DMS153 (cell line): Measurements from ENCODE around the gene ZNF692.
A peak's percentile ranks its signal among the peaks of the same experiment; 100 is the strongest.
"Not testable (repeated sequence)": the region's sequence is repeated elsewhere in the genome, so short reads cannot be mapped to it uniquely, and the experiment has no call there.

Experiments used
- DNase-seq: peaks from one replicate; lab custom pipeline; 2025; lab: John Stamatoyannopoulos, UW

ZNF692 gene

DNA sequence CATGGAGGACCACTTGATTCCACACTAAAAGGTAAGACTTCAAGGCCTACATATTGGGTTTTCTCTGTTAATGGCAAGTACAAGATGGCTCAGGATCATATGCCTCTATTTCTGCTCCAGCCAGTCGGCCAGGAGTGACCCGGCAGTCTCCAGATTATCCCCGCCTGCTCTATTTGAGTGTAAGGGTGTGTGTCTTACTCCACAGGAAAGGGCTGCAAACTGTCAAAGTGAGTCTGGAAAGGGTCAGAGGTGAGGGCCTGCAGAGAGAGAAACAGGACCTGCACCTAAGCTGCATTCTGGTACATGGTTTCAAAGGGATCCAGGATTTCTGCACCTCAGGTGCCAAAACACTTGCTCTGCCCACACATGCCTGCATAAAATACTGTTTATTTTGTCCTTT lies 9.2 kb downstream of the ZNF692 start:
- no peak for DNase-seq

GRCh38 chr1:248849152-248849551 lies 9.7 kb downstream of the ZNF692 start:
- no peak for DNase-seq

GRCh38 chr1:248848602-248849001 lies 10.3 kb downstream of the ZNF692 start:
- no peak for DNase-seq

- DNase-seq = no peak
Observed at GRCh38 chr1:248847956-248848561, 10.8 kb downstream of the ZNF692 start.

DNA sequence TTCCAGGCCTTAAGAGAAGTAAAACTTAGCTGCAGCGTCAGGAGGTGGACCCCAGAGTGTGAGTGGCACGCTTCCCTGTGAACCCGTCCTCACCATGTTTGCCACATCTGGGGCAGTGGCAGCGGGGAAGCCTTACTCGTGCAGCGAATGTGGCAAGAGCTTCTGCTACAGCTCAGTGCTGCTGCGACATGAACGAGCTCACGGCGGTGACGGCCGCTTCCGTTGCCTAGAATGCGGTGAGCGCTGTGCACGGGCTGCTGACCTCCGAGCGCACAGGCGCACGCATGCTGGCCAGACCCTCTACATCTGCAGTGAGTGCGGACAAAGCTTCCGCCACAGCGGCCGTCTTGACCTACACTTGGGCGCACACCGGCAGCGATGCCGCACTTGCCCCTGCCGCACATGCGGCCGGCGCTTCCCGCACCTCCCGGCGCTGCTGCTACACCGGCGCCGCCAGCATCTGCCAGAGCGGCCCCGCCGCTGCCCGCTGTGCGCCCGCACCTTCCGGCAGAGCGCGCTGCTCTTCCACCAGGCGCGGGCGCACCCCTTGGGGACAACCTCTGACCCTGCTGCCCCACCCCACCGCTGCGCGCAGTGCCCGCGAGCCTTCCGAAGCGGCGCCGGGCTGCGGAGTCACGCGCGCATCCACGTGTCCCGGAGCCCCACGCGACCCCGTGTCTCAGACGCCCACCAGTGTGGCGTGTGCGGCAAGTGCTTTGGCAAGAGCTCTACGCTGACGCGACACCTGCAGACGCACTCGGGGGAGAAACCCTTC lies 11.5 kb downstream of the ZNF692 start:
- DNase-seq = no peak

DNA sequence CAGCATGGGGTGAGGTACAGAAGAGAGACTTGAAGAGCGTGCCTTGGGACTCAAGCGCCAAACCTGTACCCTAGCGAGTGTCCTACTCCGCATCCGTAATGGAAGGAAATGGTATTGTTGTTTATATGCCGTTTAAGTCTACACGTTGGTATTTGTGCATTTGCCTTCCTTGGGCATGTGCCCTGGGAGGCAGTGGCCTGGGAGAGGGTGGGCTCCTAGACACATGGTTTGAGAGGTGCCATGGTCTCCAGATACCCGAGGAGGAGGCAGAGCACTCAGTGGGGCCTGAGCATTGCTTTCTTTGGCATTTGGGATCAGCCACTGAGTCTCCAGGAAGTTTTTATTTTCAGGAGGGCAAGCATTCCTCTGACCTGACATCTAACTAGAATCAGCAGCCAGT lies 14.4 kb downstream of the ZNF692 start:
- no peak for DNase-seq

- no peak for DNase-seq
Observed at GRCh38 chr1:248843687-248844086, 15.2 kb downstream of the ZNF692 start.

DNA sequence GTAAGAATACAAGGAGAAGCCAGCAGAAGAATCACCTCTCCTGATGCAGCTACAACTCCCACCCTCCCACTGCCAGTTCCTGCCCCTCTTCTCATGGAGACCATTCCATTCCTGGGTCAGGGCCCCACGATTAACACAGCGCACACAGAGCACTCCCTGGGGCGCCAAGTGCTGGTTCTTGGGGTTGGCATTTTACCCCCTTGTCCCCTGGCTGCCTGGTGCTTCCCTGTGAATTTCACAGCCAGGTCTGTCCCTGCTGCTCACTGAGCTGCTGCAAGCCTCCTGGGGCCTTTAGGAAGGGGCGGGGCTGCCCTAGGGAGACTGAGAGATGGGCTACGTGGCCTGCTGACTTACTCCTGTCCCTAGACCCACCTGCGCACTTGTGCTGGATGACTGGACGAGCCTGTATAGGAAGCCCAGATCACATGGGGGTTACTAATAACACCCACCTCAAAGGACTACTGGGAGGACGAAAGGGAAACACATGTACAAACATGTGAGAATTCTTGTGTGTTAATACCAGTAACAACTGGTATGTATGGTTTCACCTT lies 16.0 kb downstream of the ZNF692 start:
- no peak for DNase-seq

- DNase-seq = no peak
Observed at GRCh38 chr1:248841702-248842395, 17.0 kb downstream of the ZNF692 start.

DNA sequence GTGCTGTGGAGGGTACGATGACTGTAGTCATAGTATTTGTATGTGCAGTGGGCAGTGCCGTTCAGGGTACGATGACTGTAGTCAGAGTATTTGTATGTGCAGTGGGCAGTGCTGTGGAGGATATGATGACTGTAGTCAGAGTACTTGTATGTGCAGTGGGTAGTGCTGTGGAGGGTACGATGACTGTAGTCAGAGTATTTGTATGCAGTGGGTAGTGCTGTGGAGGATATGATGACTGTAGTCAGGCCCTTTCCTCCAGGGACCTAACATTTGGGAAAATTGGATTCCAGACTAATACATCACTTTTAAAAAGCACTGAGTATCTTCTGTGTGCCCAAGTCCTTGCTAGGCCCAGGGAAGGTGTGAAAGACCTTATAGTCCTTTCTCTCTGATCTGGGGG lies 17.9 kb downstream of the ZNF692 start:
- DNase-seq = no peak

GRCh38 chr1:248839168-248839555 lies 19.7 kb downstream of the ZNF692 start:
- no peak for DNase-seq

DNA sequence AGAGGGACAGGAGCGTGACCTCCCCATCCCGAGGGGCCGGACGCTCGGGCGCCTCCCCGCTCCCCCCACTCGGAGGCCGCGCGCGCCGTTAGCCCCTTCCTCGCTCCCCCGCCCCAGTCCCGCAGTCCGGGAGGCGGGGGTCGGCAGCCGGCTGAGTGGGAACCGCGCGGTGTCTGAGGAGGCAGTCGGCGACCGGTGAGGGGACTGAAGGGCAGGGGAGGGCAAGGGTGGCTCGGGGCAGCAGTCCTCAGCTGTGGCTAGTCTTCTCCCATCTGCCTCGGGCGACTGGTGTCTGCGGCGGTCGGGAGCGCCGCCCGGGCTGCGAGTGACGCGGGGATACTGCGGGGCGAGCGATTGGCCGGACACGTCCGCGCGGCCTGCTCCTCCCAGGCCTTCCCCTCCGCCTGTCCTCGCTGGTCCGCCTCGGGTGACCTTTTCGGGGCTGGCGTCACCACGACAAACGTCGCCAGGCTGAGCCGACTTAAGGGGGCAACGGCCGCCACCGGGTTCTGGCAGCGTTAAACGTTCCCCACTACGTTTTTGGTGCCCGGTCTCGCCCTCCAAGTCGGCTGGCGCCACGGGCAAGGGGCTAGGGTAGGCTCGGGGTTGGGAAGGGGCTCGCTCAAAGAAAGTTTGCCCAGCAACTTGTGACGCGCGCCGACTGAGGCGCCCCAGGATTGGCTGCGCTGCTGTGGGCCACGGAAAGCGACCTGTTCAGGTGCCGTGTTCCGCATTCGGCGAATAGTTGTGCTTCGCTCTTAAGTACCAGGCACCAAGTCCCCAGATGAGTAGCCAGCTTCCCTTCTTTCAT lies 20.3 kb downstream of the ZNF692 start:
- peak; percentile 86 for DNase-seq

DNA sequence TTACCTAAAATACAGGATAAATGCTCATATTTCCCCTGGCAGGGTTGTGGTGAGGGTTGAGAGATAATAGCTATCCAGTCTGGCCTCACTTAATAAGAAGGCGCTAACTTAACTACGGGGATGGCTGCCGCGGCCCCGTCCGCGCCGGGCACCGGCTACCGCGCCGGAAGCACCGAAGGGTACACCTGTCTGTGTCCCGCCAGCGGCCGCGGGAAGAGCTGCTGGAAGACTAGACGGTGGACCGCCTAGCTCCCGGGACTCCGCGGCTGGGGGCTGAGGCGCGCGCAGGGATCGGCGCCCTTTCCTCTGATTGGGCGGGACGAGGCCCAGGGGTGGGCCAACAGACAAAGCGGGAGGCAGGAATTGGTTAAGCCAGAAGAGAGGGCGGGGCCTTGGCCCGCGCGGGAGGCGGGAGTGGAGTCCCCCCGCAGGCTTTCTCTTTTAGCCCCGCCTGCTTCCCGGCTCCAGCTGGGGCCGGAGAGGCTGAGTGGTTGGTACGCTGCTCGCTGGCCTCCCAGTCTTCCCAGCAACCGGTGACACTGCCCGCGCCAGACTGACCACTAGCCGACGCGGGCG lies 21.0 kb downstream of the ZNF692 start, which contains the start of gene ZNF672:
TSS of gene ZNF672 (plus strand) at position 444 of the 576 bp plus-strand sequence. CDS start 9,051 bp downstream, outside the sequence.
- DNase-seq = peak; percentile 100

DNA sequence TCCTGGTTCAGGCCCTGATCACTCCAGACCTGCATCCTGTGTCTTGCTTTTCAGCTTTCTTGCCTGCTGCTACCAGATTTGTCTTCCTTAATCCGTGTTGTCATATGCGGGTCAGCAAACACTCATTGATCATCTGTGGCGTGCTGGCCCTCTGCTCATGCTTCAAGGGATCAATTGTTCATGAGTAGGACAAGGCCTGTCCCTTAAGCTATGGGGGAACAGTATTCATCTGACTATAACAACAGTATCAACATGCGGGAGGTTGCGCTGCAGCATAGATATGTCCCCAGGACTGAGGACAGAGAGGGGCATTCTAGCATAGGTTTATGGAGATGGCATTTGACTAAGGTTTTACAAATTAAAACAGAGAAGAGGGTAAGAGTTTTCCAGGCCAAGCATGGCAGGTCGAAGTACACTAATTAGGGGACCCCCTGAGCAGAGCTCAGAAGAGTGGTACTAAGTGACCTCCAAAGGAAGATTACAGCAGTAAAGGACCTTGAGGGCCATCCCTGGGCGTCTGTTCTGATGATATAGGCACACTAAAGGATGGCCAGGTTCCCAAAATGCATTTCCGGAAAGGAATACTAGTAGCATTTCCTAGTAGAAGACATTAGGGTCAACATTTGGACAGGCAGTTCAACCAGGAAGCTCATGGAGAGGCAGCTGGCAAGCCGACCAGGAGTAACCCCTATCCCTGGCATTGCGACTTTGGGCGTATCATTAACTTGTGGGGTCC lies 21.7 kb downstream of the ZNF692 start:
- peak; percentile 53 for DNase-seq

GRCh38 chr1:248834343-248834940 lies 24.4 kb downstream of the ZNF692 start:
- DNase-seq = no peak

DNA sequence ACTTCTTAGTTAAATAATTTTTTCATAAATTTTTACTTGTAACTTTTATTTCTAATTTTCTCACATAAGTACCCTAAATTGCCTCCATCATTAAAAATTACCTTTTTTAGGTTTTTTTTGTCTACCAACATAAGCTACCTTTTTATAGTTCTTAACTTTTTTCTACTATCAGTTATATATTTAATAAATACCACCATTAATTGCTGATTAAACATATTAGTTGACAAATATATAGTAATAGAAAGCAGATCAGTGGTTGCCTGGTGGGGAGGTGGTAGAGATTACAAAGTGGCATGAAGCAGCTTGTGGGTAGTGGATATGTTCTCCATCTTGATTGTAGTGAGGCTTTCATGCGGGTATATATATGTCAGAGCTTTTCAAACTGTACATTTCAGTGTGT lies 27.0 kb downstream of the ZNF692 start:
- no peak for DNase-seq

DNA sequence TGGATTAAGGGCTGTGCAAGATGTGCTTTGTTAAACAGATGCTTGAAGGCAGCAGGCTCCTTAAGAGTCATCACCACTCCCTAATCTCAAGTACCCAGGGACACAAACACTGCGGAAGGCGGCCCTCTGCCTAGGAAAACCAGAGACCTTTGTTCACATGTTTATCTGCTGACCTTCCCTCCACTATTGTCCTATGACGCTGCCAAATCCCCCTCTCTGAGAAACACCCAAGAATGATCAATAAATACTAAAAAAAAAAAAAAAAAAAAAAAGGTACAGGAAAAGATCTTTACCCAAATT lies 28.2 kb downstream of the ZNF692 start:
- DNase-seq = not testable (repeated sequence)

DNA sequence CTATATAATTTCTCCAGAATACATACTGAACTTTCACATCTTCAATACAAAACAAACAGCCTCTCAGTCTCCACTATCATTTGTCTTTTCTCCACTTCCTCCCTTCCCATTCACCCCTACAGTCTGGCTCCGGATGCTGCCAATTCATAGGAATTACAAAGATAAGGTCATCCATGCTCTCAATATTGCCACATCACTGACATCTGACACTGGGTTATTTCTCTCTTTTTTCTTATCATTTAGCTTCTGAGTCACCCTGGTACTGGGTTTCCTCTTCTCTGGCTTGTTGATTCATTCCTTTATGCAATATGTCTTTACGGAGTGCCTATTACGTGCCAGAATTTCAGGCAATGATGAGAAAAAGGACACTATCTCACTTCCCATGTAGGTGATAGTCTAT lies 30.0 kb downstream of the ZNF692 start:
- no peak for DNase-seq

- DNase-seq = peak; percentile 96
Observed at GRCh38 chr1:248825909-248826760, 32.8 kb downstream of the ZNF692 start, which contains the start of gene SH3BP5L. Gene SH3BP5L (minus strand): TSS chr1:248825915. CDS start chr1:248824935, 980 bp downstream.

GRCh38 chr1:248825573-248825908 lies 33.3 kb downstream of the ZNF692 start:
- no peak for DNase-seq
